Measurements from ENCODE around the gene ENOX1.

Gene ENOX1

GRCh38 chr13:43742911-43743310, 43.9 kb downstream of the ENOX1 start:
- Mint-ChIP-seq H3K4me1 (ENCODE audit: low read depth) (no peaks in the 10 kb centered on the region), H3K4me3 (no peak overlapping the region), H3K36me3 (ENCODE audit: low read depth) (no peaks in the 10 kb centered on the region), H3K9me3 (peaks cover 3% of the 10 kb centered on the region), H3K27me3 (ENCODE audit: low read depth) (no peaks in the 10 kb centered on the region), H3K27ac (no peak overlapping the region)

GRCh38 chr13:43737392-43737923, 49.3 kb downstream of the ENOX1 start:
- no peak overlapping the region for H3K4me3 Mint-ChIP-seq
- no peaks in the 10 kb centered on the region for H3K36me3 Mint-ChIP-seq (ENCODE audit: low read depth)
- no peaks in the 10 kb centered on the region for H3K4me1 Mint-ChIP-seq (ENCODE audit: low read depth)
- no peaks in the 10 kb centered on the region for H3K9me3 Mint-ChIP-seq
- H3K27ac Mint-ChIP-seq = no peak overlapping the region
- H3K27me3 Mint-ChIP-seq (ENCODE audit: low read depth) = no peaks in the 10 kb centered on the region

- Mint-ChIP-seq H3K27ac (no peak overlapping the region), H3K4me1 (ENCODE audit: low read depth) (no peaks in the 10 kb centered on the region), H3K27me3 (ENCODE audit: low read depth) (peaks cover 3% of the 10 kb centered on the region), H3K9me3 (no peaks in the 10 kb centered on the region), H3K4me3 (no peak overlapping the region), H3K36me3 (ENCODE audit: low read depth) (no peaks in the 10 kb centered on the region)
Measured at GRCh38 chr13:43732726-43733125, 54.0 kb downstream of the ENOX1 start.

GRCh38 chr13:43731296-43731695, 55.5 kb downstream of the ENOX1 start:
- Mint-ChIP-seq H3K9me3 (no peaks in the 10 kb centered on the region), H3K27ac (no peak overlapping the region), H3K36me3 (ENCODE audit: low read depth) (no peaks in the 10 kb centered on the region), H3K4me1 (ENCODE audit: low read depth) (no peaks in the 10 kb centered on the region), H3K4me3 (no peak overlapping the region), H3K27me3 (ENCODE audit: low read depth) (peaks cover 3% of the 10 kb centered on the region)

- Mint-ChIP-seq H3K9me3 (no peaks in the 10 kb centered on the region), H3K4me1 (ENCODE audit: low read depth) (no peaks in the 10 kb centered on the region), H3K27me3 (ENCODE audit: low read depth) (peaks cover 3% of the 10 kb centered on the region), H3K27ac (no peak overlapping the region), H3K36me3 (ENCODE audit: low read depth) (no peaks in the 10 kb centered on the region), H3K4me3 (no peak overlapping the region)
Measured at GRCh38 chr13:43730642-43731041, 56.1 kb downstream of the ENOX1 start.

- no peak overlapping the region for H3K4me3 Mint-ChIP-seq
- peaks cover 10% of the 10 kb centered on the region for H3K27me3 Mint-ChIP-seq (ENCODE audit: low read depth)
- H3K9me3 Mint-ChIP-seq = no peaks in the 10 kb centered on the region
- H3K4me1 Mint-ChIP-seq (ENCODE audit: low read depth) = no peaks in the 10 kb centered on the region
- H3K27ac Mint-ChIP-seq = no peak overlapping the region
- H3K36me3 Mint-ChIP-seq (ENCODE audit: low read depth) = no peaks in the 10 kb centered on the region
Measured at GRCh38 chr13:43728421-43728820, 58.4 kb downstream of the ENOX1 start.

GRCh38 chr13:43727856-43728255, 58.9 kb downstream of the ENOX1 start:
- Mint-ChIP-seq H3K4me3 (no peak overlapping the region), H3K27ac (no peak overlapping the region), H3K36me3 (ENCODE audit: low read depth) (no peaks in the 10 kb centered on the region), H3K9me3 (no peaks in the 10 kb centered on the region), H3K4me1 (ENCODE audit: low read depth) (no peaks in the 10 kb centered on the region), H3K27me3 (ENCODE audit: low read depth) (peaks cover 10% of the 10 kb centered on the region)

GRCh38 chr13:43725460-43725859, 61.3 kb downstream of the ENOX1 start:
- Mint-ChIP-seq H3K36me3 (ENCODE audit: low read depth) (no peaks in the 10 kb centered on the region), H3K27ac (no peak overlapping the region), H3K9me3 (no peaks in the 10 kb centered on the region), H3K27me3 (ENCODE audit: low read depth) (peaks cover 13% of the 10 kb centered on the region), H3K4me1 (ENCODE audit: low read depth) (no peaks in the 10 kb centered on the region), H3K4me3 (no peak overlapping the region)

- H3K4me1 Mint-ChIP-seq (ENCODE audit: low read depth) = no peaks in the 10 kb centered on the region
- peaks cover 10% of the 10 kb centered on the region for H3K27me3 Mint-ChIP-seq (ENCODE audit: low read depth)
- no peak overlapping the region for H3K4me3 Mint-ChIP-seq
- H3K9me3 Mint-ChIP-seq = no peaks in the 10 kb centered on the region
- H3K27ac Mint-ChIP-seq = no peak overlapping the region
- H3K36me3 Mint-ChIP-seq (ENCODE audit: low read depth) = no peaks in the 10 kb centered on the region
Measured at GRCh38 chr13:43720780-43721397, 65.9 kb downstream of the ENOX1 start.

- Mint-ChIP-seq H3K9me3 (no peaks in the 10 kb centered on the region), H3K4me1 (ENCODE audit: low read depth) (no peaks in the 10 kb centered on the region), H3K36me3 (ENCODE audit: low read depth) (no peaks in the 10 kb centered on the region), H3K4me3 (no peak overlapping the region), H3K27ac (no peak overlapping the region), H3K27me3 (ENCODE audit: low read depth) (peaks cover 10% of the 10 kb centered on the region)
Measured at GRCh38 chr13:43698758-43699157, 88.0 kb downstream of the ENOX1 start.

GRCh38 chr13:43698009-43698408, 88.8 kb downstream of the ENOX1 start:
- no peaks in the 10 kb centered on the region for H3K4me1 Mint-ChIP-seq (ENCODE audit: low read depth)

GRCh38 chr13:43697323-43697722, 89.4 kb downstream of the ENOX1 start:
- H3K27me3 Mint-ChIP-seq (ENCODE audit: low read depth) = peaks cover 6% of the 10 kb centered on the region
- no peaks in the 10 kb centered on the region for H3K9me3 Mint-ChIP-seq
- H3K4me3 Mint-ChIP-seq = no peak overlapping the region
- no peak overlapping the region for H3K27ac Mint-ChIP-seq
- H3K4me1 Mint-ChIP-seq (ENCODE audit: low read depth) = no peaks in the 10 kb centered on the region
- no peaks in the 10 kb centered on the region for H3K36me3 Mint-ChIP-seq (ENCODE audit: low read depth)

More at GRCh38 chr13:43698009-43698408, 88.8 kb downstream of the ENOX1 start:
- Mint-ChIP-seq H3K4me3 (no peak overlapping the region), H3K27me3 (ENCODE audit: low read depth) (peaks cover 6% of the 10 kb centered on the region), H3K36me3 (ENCODE audit: low read depth) (no peaks in the 10 kb centered on the region), H3K27ac (no peak overlapping the region), H3K9me3 (no peaks in the 10 kb centered on the region)

GRCh38 chr13:43694146-43694664, 92.6 kb downstream of the ENOX1 start:
- Mint-ChIP-seq H3K9me3 (no peaks in the 10 kb centered on the region), H3K4me1 (ENCODE audit: low read depth) (no peaks in the 10 kb centered on the region), H3K27me3 (ENCODE audit: low read depth) (peaks cover 8% of the 10 kb centered on the region), H3K27ac (no peak overlapping the region), H3K4me3 (no peak overlapping the region), H3K36me3 (ENCODE audit: low read depth) (no peaks in the 10 kb centered on the region)

- Mint-ChIP-seq H3K36me3 (ENCODE audit: low read depth) (no peaks in the 10 kb centered on the region), H3K27ac (no peak overlapping the region), H3K4me3 (no peak overlapping the region), H3K4me1 (ENCODE audit: low read depth) (no peaks in the 10 kb centered on the region), H3K27me3 (ENCODE audit: low read depth) (peaks cover 8% of the 10 kb centered on the region), H3K9me3 (no peaks in the 10 kb centered on the region)
Measured at GRCh38 chr13:43693639-43694038, 93.1 kb downstream of the ENOX1 start.

GRCh38 chr13:43688227-43688907, 98.4 kb downstream of the ENOX1 start:
- Mint-ChIP-seq H3K4me3 (no peak overlapping the region), H3K9me3 (no peaks in the 10 kb centered on the region), H3K27me3 (ENCODE audit: low read depth) (peaks cover 5% of the 10 kb centered on the region), H3K4me1 (ENCODE audit: low read depth) (no peaks in the 10 kb centered on the region), H3K27ac (no peak overlapping the region), H3K36me3 (ENCODE audit: low read depth) (no peaks in the 10 kb centered on the region)
